Liver (tissue), 9 donors: Measurements from ENCODE around the gene TTLL13. TPM values are rescaled to one million over a fixed set of nuclear protein-coding genes. Genes with fewer than 3 reads are reported as not detected.

ENCODE experiments used
- DNase-seq: peaks from one replicate; pipeline ENCODE4 v3.0.0-alpha.2; 2017; ENCODE audit warnings: low spot score
- H3K27ac ChIP-seq, 2 donors: one replicate each; pipeline ENCODE4 v1.7.0; 2013; ENCODE audit warnings: inconsistent platforms in 2 of 2, low read length in 2 of 2, control low read depth in 1 of 2, low read depth in 1 of 2, mild to moderate bottlenecking in 1 of 2
- H3K27me3 ChIP-seq, 4 donors: one replicate each; pipeline versions ENCODE4 v1.6.1 to v1.7.0; 2013; ENCODE audit warnings: low read length in 3 of 4, inconsistent platforms in 1 of 4, mild to moderate bottlenecking in 1 of 4, moderate library complexity in 1 of 4; ENCODE audit not compliant: control insufficient read depth in 4 of 4, insufficient read depth in 4 of 4
- H3K36me3 ChIP-seq, 4 donors: one replicate each; pipeline versions ENCODE4 v1.6.1 to v1.7.0; 2013; ENCODE audit warnings: low read length in 3 of 4, mild to moderate bottlenecking in 3 of 4, low read depth in 1 of 4, moderate library complexity in 1 of 4; ENCODE audit not compliant: control insufficient read depth in 4 of 4, insufficient read depth in 3 of 4
- H3K4me1 ChIP-seq, 4 donors: one replicate each; pipeline versions ENCODE4 v1.6.1 to v1.7.0; 2013; ENCODE audit warnings: low read length in 3 of 4, mild to moderate bottlenecking in 3 of 4, moderate library complexity in 1 of 4; ENCODE audit not compliant: control insufficient read depth in 4 of 4, insufficient read depth in 4 of 4
- H3K4me3 ChIP-seq, 3 donors: one replicate each; pipeline versions ENCODE4 v1.6.1 to v1.7.0; 2013; ENCODE audit warnings: low read length in 3 of 3, control low read depth in 1 of 3, low read depth in 1 of 3, mild to moderate bottlenecking in 1 of 3
- H3K9ac ChIP-seq, 2 donors: one replicate each; pipeline ENCODE4 v1.7.0; 2013; ENCODE audit warnings: low read length in 2 of 2, mild to moderate bottlenecking in 2 of 2, moderate library complexity in 2 of 2, control low read depth in 1 of 2, low read depth in 1 of 2
- H3K9me3 ChIP-seq, 4 donors: one replicate each; pipeline versions ENCODE4 v1.6.1 to v1.7.0; 2013; ENCODE audit warnings: low read length in 3 of 4; ENCODE audit not compliant: control insufficient read depth in 4 of 4
- EGR1 ChIP-seq, 2 donors: IDR thresholded peaks; 2 replicates each; pipeline ENCODE4 v1.6.1; 2016 to 2018; ENCODE audit warnings: antibody characterized with exemption in 2 of 2, low read depth in 2 of 2
- FOXA1 ChIP-seq: IDR thresholded peaks from 2 replicates; pipeline ENCODE4 v1.6.1; 2016; ENCODE audit warnings: antibody characterized with exemption
- FOXA2 ChIP-seq: IDR thresholded peaks from 2 replicates; pipeline ENCODE4 v1.6.1; 2016; ENCODE audit warnings: antibody characterized with exemption
- GABPA ChIP-seq, 2 donors: IDR thresholded peaks in 1 of 2; conservative IDR thresholded peaks in 1 of 2; 2 replicates each; pipeline ENCODE4 v1.6.1; 2016; ENCODE audit warnings: antibody characterized with exemption in 2 of 2, mild to moderate bottlenecking in 1 of 2, moderate library complexity in 1 of 2
- HNF4A ChIP-seq, 2 donors: conservative IDR thresholded peaks; 2 replicates each; pipeline ENCODE4 v1.6.1; 2016; ENCODE audit warnings: antibody characterized with exemption in 2 of 2, mild to moderate bottlenecking in 2 of 2
- HNF4G ChIP-seq: IDR thresholded peaks from 2 replicates; pipeline ENCODE4 v1.6.1; 2016; ENCODE audit warnings: antibody characterized with exemption
- JUND ChIP-seq, 2 donors: IDR thresholded peaks; 2 replicates each; pipeline ENCODE4 v1.6.1; 2016; ENCODE audit warnings: antibody characterized with exemption in 2 of 2
- NR2F2 ChIP-seq: IDR thresholded peaks from 2 replicates; pipeline ENCODE4 v1.6.1; 2016; ENCODE audit warnings: antibody characterized with exemption
- RAD21 ChIP-seq, 2 donors: IDR thresholded peaks; 2 replicates each; pipeline ENCODE4 v1.6.1; 2016; ENCODE audit warnings: antibody characterized with exemption in 2 of 2, mild to moderate bottlenecking in 2 of 2
- RXRA ChIP-seq, 2 donors: IDR thresholded peaks; 2 replicates each; pipeline ENCODE4 v1.6.1; 2017 to 2018; ENCODE audit warnings: antibody characterized with exemption in 2 of 2, mild to moderate bottlenecking in 1 of 2
- SP1 ChIP-seq: IDR thresholded peaks from 2 replicates; pipeline ENCODE4 v1.6.1; 2018; ENCODE audit warnings: antibody characterized with exemption, mild to moderate bottlenecking
- TAF1 ChIP-seq: conservative IDR thresholded peaks from 2 replicates; pipeline ENCODE4 v1.6.1; 2016; ENCODE audit warnings: antibody characterized with exemption, mild to moderate bottlenecking
- YY1 ChIP-seq: IDR thresholded peaks from 2 replicates; pipeline ENCODE4 v1.6.1; 2016; ENCODE audit warnings: antibody characterized with exemption, mild to moderate bottlenecking
- WGBS: extraction: QIAGEN DNeasy Blood & Tissue Kit; methylation state at CpG from one replicate; pipeline ENCODE4 v1.1.7; 2013; 5-methylcytosine and 5-hydroxymethylcytosine counted together
- polyA plus RNA-seq, 2 donors: library from polyadenylated mRNA; stranded (reverse) in 1 of 2; unstranded in 1 of 2; fragments of 200-250 nt in 1 of 2; fragments of >200 nt in 1 of 2; fragmentation: Nextera tagmentation in 1 of 2; extraction: Ambion mirVana in 1 of 2; gene quantifications; one replicate each; pipeline versions ENCODE4 v1.2.1 to v1.2.3, GENCODE V29; 2013 to 2015
- total RNA-seq, 2 donors: library from RNA; depleted of rRNA; stranded (reverse); fragments of >200 nt; gene quantifications; one replicate each; pipeline ENCODE4 v1.2.3, GENCODE V29; 2014
- TF ChIP-seq, protein P1 (sequence below): fragments of 150-350 bp; IDR thresholded peaks from 2 replicates; pipeline ENCODE4 v1.5.1; 2017; ENCODE audit warnings: improper control_type of control experiment, low read depth, low read length; ENCODE audit not compliant: missing input control
- TF ChIP-seq, protein P2 (sequence below): IDR thresholded peaks from 2 replicates; pipeline ENCODE4 v1.6.1; 2016; ENCODE audit warnings: antibody characterized with exemption
- TF ChIP-seq, protein P3 (sequence below): IDR thresholded peaks from 2 replicates; pipeline ENCODE4 v1.6.1; 2016; ENCODE audit warnings: antibody characterized with exemption
- TF ChIP-seq, protein P4 (sequence below): IDR thresholded peaks from 2 replicates; pipeline ENCODE4 v1.6.1; 2016; ENCODE audit warnings: antibody characterized with exemption
- TF ChIP-seq, protein P5 (sequence below): IDR thresholded peaks from 2 replicates; pipeline ENCODE4 v1.6.1; 2016; ENCODE audit warnings: antibody characterized with exemption, mild to moderate bottlenecking
- donor health status: healthy.
- donor health status: healthy.
- donor health status: healthy.
- donor health status: healthy.
- donor health status: healthy.

The TTLL13 gene
- total and polyA plus RNA-seq, 4 donors, result 0.08 to 0.17 TPM; not detected in 2

DNA sequence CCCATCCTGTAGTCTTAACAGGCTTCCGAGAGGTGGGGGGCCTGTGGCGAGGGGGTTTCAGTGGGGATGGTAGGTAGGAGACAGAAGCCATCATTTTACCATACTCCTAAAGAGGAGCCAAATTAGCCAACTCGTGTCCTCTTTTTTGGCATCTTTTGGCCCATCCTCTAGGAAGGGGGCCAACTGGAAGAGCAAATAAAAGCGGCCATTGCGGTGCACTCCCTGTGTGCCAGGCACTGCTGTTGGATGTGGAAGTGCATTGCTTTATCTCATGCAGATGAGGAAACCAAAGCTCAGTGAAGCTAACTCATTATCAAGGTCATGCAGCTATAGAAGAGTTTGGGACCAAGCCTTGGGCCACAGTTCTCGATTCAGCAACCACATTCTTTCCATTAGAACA lies 42.1 kb upstream of the TTLL13 start:
- no peak for TF ChIP-seq JUND (IDR thresholded peaks at IDR 0.05)
- peak in 1 of 2 donors; percentile 29 for TF ChIP-seq EGR1 (IDR thresholded peaks at IDR 0.05; ENCODE audit: low read depth in 2 of 2)
- TF ChIP-seq HNF4A (conservative IDR thresholded peaks at IDR 0.05), result peak; percentile 21 to 25
- TF ChIP-seq, protein P1, sequence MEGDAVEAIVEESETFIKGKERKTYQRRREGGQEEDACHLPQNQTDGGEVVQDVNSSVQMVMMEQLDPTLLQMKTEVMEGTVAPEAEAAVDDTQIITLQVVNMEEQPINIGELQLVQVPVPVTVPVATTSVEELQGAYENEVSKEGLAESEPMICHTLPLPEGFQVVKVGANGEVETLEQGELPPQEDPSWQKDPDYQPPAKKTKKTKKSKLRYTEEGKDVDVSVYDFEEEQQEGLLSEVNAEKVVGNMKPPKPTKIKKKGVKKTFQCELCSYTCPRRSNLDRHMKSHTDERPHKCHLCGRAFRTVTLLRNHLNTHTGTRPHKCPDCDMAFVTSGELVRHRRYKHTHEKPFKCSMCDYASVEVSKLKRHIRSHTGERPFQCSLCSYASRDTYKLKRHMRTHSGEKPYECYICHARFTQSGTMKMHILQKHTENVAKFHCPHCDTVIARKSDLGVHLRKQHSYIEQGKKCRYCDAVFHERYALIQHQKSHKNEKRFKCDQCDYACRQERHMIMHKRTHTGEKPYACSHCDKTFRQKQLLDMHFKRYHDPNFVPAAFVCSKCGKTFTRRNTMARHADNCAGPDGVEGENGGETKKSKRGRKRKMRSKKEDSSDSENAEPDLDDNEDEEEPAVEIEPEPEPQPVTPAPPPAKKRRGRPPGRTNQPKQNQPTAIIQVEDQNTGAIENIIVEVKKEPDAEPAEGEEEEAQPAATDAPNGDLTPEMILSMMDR, result no peak
- TF ChIP-seq, protein P2, sequence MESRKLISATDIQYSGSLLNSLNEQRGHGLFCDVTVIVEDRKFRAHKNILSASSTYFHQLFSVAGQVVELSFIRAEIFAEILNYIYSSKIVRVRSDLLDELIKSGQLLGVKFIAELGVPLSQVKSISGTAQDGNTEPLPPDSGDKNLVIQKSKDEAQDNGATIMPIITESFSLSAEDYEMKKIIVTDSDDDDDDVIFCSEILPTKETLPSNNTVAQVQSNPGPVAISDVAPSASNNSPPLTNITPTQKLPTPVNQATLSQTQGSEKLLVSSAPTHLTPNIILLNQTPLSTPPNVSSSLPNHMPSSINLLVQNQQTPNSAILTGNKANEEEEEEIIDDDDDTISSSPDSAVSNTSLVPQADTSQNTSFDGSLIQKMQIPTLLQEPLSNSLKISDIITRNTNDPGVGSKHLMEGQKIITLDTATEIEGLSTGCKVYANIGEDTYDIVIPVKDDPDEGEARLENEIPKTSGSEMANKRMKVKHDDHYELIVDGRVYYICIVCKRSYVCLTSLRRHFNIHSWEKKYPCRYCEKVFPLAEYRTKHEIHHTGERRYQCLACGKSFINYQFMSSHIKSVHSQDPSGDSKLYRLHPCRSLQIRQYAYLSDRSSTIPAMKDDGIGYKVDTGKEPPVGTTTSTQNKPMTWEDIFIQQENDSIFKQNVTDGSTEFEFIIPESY, result no peak
- TF ChIP-seq, protein P3, sequence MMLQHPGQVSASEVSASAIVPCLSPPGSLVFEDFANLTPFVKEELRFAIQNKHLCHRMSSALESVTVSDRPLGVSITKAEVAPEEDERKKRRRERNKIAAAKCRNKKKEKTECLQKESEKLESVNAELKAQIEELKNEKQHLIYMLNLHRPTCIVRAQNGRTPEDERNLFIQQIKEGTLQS, result no peak
- no peak for TF ChIP-seq HNF4G
- TF ChIP-seq, protein P4, sequence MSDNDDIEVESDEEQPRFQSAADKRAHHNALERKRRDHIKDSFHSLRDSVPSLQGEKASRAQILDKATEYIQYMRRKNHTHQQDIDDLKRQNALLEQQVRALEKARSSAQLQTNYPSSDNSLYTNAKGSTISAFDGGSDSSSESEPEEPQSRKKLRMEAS, result no peak
- peak; percentile 38 to 47 for TF ChIP-seq RXRA (IDR thresholded peaks at IDR 0.05)
- TF ChIP-seq SP1, result peak; percentile 22
- TF ChIP-seq FOXA1, result no peak
- no peak for TF ChIP-seq GABPA (IDR thresholded peaks at IDR 0.05 in 1 of 2, conservative IDR thresholded peaks at IDR 0.05 in 1 of 2)
- peak in 1 of 2 donors; percentile 34 for TF ChIP-seq RAD21 (IDR thresholded peaks at IDR 0.05)
- TF ChIP-seq TAF1, result no peak
- TF ChIP-seq NR2F2, result no peak
- no peak for TF ChIP-seq FOXA2
- peak; percentile 87 for TF ChIP-seq YY1
- TF ChIP-seq, protein P5, sequence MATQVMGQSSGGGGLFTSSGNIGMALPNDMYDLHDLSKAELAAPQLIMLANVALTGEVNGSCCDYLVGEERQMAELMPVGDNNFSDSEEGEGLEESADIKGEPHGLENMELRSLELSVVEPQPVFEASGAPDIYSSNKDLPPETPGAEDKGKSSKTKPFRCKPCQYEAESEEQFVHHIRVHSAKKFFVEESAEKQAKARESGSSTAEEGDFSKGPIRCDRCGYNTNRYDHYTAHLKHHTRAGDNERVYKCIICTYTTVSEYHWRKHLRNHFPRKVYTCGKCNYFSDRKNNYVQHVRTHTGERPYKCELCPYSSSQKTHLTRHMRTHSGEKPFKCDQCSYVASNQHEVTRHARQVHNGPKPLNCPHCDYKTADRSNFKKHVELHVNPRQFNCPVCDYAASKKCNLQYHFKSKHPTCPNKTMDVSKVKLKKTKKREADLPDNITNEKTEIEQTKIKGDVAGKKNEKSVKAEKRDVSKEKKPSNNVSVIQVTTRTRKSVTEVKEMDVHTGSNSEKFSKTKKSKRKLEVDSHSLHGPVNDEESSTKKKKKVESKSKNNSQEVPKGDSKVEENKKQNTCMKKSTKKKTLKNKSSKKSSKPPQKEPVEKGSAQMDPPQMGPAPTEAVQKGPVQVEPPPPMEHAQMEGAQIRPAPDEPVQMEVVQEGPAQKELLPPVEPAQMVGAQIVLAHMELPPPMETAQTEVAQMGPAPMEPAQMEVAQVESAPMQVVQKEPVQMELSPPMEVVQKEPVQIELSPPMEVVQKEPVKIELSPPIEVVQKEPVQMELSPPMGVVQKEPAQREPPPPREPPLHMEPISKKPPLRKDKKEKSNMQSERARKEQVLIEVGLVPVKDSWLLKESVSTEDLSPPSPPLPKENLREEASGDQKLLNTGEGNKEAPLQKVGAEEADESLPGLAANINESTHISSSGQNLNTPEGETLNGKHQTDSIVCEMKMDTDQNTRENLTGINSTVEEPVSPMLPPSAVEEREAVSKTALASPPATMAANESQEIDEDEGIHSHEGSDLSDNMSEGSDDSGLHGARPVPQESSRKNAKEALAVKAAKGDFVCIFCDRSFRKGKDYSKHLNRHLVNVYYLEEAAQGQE, result no peak
- Histone ChIP-seq H3K4me1 (peaks cover 13 to 56% (median 40%) of the 10 kb centered on the region in 4 donors), H3K9ac (no peak overlapping the region), H3K9me3 (no peaks in the 10 kb centered on the region), H3K36me3 (peaks cover 0 to 24% (median 3%) of the 10 kb centered on the region in 4 donors), H3K4me3 (no peak overlapping the region), H3K27ac (no peak overlapping the region), H3K27me3 (no peaks in the 10 kb centered on the region)
- DNase-seq, result no peak
- WGBS, result 72% methylated on average over 6 of the region's 6 CpGs
